ENCODE results near the gene MAF.

MAF gene

GRCh38 chr16:79640513-79641360 lies 40.2 kb upstream of the MAF start:
- no peak for DNase-seq (ENCODE audit: low read depth)
- TF ChIP-seq MYC (IDR thresholded peaks at IDR 0.05; ENCODE audit: low read depth, low read length) (no peak), MAX (IDR thresholded peaks at IDR 0.05; ENCODE audit: low read depth, low read length) (no peak), POLR2A (IDR thresholded peaks at IDR 0.05; ENCODE audit: extremely low read depth, insufficient read length) (no peak), CTCF (IDR thresholded peaks at IDR 0.05; ENCODE audit: low read depth, low read length) (no peak)
- H3K4me3 ChIP-seq (ENCODE audit: low read depth, low read length) = no peak overlapping the region

GRCh38 chr16:79639576-79640311 lies 39.2 kb upstream of the MAF start:
- H3K4me3 ChIP-seq (ENCODE audit: low read depth, low read length) = no peak overlapping the region
- no peak for DNase-seq (ENCODE audit: low read depth)
- TF ChIP-seq POLR2A (IDR thresholded peaks at IDR 0.05; ENCODE audit: extremely low read depth, insufficient read length) (no peak), MAX (IDR thresholded peaks at IDR 0.05; ENCODE audit: low read depth, low read length) (no peak), MYC (IDR thresholded peaks at IDR 0.05; ENCODE audit: low read depth, low read length) (no peak), CTCF (IDR thresholded peaks at IDR 0.05; ENCODE audit: low read depth, low read length) (no peak)

GRCh38 chr16:79638386-79638785 lies 37.8 kb upstream of the MAF start:
- no peak for DNase-seq (ENCODE audit: low read depth)
- TF ChIP-seq MAX (IDR thresholded peaks at IDR 0.05; ENCODE audit: low read depth, low read length) = no peak
- no peak for TF ChIP-seq CTCF (IDR thresholded peaks at IDR 0.05; ENCODE audit: low read depth, low read length)
- TF ChIP-seq POLR2A (IDR thresholded peaks at IDR 0.05; ENCODE audit: extremely low read depth, insufficient read length) = no peak
- no peak for TF ChIP-seq MYC (IDR thresholded peaks at IDR 0.05; ENCODE audit: low read depth, low read length)
- no peak overlapping the region for H3K4me3 ChIP-seq (ENCODE audit: low read depth, low read length)

GRCh38 chr16:79635488-79635887 lies 35.0 kb upstream of the MAF start:
- no peak for DNase-seq (ENCODE audit: low read depth)
- H3K4me3 ChIP-seq (ENCODE audit: low read depth, low read length) = no peak overlapping the region
- no peak for TF ChIP-seq MYC (IDR thresholded peaks at IDR 0.05; ENCODE audit: low read depth, low read length)
- no peak for TF ChIP-seq POLR2A (IDR thresholded peaks at IDR 0.05; ENCODE audit: extremely low read depth, insufficient read length)
- TF ChIP-seq MAX (IDR thresholded peaks at IDR 0.05; ENCODE audit: low read depth, low read length) = no peak
- TF ChIP-seq CTCF (IDR thresholded peaks at IDR 0.05; ENCODE audit: low read depth, low read length) = no peak

- TF ChIP-seq CTCF (IDR thresholded peaks at IDR 0.05; ENCODE audit: low read depth, low read length) (no peak), POLR2A (IDR thresholded peaks at IDR 0.05; ENCODE audit: extremely low read depth, insufficient read length) (no peak), MYC (IDR thresholded peaks at IDR 0.05; ENCODE audit: low read depth, low read length) (no peak), MAX (IDR thresholded peaks at IDR 0.05; ENCODE audit: low read depth, low read length) (no peak)
- DNase-seq (ENCODE audit: low read depth) = no peak
These were observed 33.8 kb upstream of the MAF start for GRCh38 chr16:79634298-79634697.

More at GRCh38 chr16:79634298-79634697, 33.8 kb upstream of the MAF start:
- no peak overlapping the region for H3K4me3 ChIP-seq (ENCODE audit: low read depth, low read length)
